Epidermal melanocyte (primary cell): ENCODE data around the gene MYT1.

Experiments used
- DNase-seq: peaks from one replicate; pipeline ENCODE4 v3.0.0; 2011; ENCODE audit warnings: low spot score; ENCODE audit not compliant: insufficient read length

MYT1 gene

DNA sequence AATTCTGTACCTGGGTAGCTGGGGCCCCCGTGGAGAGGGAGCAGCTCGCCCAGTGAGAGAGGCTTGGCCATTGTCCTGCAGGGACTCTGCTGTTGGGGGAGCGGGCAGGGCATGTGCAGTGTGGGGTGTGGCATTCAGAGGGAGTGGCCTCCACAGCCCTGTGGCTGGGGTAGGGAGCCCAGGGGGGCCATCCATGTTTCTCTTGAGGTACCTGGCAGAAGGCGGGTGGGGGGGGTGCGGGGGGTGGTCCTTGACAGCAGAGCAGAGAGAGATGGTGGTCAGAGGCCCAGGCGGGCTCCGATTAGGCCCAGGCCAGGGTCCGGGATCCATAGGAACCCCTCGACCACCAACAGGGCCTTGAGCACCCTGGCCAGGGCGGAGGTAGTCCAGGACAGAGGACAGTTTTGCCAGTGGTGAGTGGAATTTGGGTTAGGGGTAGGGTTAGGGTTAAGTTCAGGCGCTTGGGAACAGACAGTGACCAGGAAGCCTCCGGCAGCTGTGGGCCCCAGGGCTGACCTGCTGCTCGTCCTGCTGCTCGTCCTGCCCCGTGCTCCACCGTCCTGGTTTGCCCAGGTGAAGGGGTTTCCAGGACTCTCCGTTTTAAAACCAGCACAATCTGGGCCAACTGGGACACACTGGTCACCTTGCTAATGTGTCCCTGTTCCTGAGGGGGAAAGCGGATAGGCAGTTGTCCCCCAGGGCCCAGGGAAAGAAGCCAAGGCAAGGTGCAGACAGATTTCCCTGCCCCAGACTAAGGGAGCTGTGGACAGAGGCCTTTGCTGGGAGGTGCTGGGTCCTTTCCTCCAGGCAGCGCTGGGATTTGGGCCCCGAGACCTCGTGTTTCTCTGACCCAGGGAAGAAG, 24.8 kb upstream of the MYT1 start:
- no peak for DNase-seq

DNA sequence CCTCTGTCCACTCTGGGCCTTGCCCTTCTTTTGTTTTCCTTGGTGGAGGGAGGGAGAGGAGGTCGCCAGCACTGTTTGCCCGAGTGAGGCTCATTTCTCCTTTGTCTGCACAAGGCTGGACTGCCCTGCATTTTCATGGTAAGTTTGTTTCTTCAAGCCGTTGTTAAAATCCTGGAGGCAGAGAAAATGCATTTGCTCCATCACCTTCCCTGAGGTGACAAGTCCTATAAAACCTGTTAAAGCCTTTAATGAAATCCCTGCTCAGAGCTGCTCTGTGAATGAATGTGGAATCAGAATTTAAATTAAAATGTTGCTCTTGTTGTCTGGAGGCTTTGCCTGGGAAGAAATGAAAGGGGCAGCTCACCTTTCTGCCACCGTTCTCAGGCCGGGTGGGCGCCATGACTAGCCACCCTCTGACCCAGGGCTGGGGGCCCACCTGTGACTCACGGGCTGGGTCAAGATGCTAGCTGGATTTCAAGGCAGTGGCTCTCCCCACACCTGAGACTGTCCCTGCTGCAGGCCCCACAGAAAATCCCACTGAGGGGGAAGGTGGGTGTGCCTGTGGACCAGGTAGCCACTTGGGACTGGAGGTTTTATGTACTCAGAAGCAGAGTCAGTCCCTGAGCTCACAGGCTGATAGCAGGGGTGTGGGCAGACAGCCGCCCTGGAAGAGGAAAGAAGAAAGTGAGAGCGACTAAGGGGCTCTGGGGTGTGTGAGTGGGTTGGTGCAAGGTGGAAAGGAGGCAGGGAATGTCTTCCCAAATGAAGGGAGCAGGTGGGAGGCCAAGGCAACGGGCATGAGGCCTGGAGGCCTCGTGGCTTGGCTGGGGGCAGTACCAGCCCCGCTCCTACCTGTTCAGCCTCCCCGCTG, 24.0 kb upstream of the MYT1 start:
- DNase-seq = no peak

DNA sequence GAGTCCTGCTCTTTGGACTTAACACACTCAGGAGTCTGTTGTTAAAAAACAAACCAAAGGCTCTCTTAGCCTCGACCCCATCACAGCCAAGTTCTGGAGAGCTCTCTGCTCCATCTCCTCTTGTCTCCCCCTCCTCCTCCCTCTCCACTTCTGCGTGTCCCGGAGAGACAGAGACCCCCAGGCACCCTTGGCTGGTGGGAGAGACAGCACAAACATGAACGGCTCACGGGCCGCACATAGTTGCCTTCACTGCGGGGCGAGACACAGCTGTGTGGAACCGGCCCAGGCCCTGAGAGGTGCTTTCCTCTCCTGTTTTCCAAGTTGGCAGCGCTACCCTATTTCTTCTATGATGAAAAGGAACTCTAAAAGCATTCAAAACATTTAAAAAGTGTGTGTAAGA, 23.3 kb upstream of the MYT1 start:
- DNase-seq = no peak

DNA sequence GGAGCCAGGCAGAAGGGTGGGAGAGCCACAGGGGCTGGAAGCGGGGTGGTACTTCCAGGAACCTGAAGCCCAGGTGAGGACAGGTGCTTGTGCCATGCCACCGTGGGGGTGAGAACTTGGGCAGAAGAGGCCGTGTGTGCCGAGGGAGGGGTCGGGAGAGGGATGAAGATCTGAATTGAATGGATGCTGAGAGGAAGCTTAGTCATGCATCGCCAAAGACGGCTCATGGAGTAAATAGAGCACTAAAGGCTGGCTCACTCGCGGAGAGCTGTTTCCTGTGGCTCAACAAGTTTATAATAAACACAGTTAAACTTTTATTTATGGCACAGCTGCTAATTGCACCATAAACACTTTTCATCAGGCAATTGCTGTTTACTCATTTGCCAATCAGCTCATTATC, 21.7 kb upstream of the MYT1 start:
- DNase-seq = no peak

DNA sequence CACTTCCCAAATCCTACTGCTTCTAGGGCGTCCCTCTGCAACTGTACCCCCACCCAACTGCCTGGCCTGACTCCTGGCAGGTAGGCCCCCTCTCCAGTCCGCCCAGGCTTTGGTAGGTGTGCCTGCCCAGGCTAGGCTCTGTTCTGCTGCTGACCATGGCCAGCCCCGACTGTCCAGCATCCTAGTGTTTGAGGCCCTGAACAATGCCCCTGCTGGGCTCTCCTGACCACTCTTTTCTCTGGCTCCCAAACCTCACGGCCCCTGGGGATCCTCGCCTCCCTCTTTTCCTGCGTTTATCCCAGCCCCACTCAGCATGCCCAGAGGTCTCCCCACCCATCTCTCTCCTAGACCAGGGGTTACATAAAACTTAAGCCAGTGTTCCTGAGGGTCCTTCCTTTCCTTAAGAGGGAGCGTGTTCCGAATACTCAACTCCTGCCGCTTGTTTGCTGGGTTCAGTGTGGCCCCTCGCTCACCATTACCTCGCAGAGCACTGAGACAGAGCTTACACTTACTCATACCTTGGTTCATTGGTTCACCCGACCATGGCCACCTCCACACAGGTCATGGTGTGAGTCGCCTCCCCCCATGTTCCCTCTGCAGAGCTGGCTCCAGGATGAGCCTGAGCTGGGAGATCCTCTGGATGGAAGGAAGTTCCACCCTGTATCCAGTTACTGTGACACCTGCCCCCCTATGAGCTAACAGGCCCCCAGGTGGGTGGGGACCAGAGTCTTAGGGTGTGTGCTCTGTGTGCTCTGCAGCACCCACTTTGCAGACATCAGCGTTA, 21.0 kb upstream of the MYT1 start:
- no peak for DNase-seq

DNA sequence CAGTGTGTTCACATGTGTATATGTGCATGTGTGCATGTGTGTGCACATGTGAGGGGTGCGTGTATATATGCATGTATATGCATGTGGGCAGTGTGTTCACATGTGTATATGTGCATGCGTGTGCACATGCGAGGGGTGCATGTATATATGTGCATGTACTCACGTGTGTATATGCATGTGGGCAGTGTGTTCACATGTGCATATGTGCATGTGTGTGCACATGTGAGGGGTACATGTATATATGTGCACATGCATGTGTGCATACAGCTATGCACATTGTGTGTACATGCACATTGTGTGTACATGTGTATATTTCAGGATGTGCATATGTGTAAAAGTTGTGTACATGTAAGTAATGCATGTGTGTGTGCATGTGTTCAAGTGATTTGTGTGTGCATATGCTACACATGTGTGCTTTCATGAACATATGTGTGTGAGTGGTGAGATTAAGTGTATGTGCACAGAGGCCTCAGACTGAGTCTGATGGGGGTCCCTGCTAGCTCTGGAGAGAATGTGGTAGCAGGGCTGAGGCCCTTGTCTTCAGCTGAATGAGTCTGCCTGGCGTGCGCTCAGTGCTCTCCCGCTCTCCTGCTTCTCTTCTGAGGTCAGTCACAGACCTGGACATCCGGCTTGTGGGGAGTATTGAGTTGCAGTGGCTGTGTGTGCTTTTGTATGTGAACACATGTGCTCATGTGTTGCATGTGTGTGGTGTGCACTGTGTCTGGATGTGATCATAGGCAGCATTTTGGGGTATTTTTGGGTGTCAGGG, 19.9 kb upstream of the MYT1 start:
- no peak for DNase-seq

DNA sequence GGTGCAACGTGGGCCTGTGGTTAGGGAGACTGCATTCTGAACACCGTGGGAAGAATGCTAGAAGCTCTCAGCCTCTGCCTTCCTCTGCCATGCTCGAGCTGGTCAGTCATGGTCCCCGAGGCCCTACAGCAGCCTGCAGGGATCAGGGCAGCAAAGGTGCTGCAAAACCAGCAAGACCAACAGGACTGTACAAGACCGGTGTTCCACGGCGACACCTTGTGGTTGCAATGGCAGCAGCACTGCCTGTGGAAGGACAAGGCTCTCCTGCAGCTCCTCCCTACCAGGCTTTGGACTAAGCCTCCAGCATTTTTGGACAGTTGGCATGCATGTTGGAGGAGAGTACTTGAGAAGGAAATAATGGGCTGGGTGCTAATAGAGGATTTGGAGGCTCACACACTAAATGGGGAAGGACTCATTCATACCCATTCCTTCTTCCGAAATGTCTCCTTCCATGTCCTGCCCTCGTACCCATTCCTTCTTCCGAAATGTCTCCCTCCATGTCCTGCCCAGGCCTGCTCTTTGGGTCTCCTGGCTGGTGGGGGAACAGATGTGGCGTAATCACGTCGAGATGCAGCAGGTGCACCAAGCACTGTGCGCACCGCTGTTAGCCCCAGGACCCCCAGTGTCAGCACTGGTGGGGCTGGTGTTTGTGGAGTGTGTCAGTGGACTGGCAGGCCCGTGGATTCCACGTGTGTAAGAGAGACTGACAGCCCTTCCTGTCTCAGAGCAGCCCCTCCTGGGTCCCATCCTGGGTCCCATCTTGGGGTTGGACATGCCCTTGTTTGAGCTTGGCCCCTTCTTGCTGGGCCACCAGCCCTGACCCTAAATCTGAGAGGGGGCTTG, 18.6 kb upstream of the MYT1 start:
- no peak for DNase-seq

DNA sequence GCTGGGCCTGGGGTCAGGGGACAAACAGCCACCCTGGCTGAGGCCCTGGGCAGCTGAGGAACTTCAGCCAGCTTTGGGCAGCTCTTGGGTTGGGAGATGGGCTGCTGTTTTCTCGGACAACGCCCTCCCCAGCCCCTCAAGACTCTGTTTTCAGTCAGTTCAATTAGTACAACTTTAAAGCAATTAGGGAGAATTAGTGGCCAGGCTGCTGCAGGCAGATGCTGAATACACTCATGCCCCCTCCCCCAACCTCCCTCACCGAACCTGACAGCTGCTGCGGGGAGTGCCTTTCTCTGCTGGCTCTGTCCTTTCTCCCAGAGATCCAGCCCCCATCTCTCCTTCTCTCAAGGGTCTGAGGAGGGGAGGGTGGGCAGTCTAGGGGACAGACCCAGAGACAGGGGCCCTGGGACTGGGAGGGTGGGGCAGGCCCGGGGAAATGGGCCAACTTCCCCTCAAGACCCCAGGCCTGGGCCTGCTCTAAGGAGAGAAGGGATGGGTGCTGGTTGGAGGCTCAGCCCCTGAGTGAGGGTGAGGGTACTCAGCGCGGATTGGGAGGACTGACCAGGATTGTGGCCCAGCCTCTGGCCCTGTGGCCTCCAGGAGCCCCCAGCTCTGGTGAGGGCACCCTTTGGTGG, 17.8 kb upstream of the MYT1 start:
- DNase-seq = no peak

DNA sequence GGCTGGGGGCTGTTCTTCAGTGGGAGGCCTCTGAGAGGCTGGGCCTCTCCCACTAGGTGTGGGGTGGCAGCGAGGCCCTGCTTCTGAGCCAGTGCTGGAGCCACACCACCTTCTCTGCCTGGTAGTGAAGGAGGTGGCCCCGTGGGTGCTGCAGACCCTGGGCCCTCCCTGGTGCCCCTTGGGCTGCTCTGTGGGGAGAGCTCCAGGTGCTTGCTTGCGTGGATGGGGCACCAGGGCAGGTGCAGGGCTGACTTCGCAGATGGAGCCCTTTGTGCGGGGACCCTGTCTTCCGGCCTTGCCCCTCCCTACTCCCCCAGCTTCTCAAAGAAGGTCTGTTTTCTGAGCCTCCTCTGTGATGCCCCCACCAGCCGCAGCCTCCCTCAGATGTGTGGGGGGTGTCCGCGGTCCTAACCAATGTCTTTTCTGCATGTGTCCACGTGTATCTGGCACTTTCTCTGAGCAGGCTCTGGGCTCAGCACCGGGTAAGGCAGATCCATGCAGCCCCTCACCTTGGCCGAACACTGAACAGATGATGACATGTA, 17.2 kb upstream of the MYT1 start:
- DNase-seq = no peak

DNA sequence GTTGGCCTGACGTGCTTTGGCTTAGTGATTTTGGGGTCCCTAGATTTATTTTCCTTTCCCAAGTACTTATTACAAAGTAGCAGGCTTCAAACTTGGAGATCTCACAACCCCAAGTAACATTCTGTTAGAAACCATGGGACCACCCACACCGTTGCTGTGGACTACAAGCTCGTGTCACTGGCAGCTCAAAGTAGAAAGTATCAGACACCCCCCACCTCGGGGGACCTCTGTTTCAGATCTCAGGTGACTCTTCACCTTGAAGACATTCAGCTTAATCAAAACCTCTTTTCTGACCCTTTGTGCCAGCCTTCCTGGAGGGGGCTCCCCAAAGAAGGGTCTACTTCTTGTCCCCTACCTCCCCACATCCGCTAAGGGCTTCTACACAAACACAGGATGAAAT, 15.7 kb upstream of the MYT1 start:
- DNase-seq = no peak

DNA sequence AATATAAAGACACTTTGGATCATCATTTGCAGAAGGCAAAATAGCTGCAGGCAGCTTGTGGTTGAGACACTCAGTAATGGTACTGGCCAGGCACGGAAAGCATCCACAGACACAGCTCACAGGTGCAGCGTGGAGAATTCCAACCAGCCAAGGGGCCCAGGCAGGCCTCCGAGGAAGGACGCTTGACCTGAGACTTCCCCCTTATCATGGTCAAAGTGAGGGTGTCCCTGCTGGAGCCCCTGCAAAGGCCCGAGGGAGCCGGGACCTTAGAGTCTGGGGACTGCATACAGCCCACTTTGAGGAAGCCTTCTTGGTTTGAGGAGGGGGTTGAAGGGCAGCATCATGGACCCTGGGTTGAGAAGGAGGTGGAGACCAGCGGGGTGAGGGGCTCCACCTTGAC, 15.1 kb upstream of the MYT1 start:
- no peak for DNase-seq

DNA sequence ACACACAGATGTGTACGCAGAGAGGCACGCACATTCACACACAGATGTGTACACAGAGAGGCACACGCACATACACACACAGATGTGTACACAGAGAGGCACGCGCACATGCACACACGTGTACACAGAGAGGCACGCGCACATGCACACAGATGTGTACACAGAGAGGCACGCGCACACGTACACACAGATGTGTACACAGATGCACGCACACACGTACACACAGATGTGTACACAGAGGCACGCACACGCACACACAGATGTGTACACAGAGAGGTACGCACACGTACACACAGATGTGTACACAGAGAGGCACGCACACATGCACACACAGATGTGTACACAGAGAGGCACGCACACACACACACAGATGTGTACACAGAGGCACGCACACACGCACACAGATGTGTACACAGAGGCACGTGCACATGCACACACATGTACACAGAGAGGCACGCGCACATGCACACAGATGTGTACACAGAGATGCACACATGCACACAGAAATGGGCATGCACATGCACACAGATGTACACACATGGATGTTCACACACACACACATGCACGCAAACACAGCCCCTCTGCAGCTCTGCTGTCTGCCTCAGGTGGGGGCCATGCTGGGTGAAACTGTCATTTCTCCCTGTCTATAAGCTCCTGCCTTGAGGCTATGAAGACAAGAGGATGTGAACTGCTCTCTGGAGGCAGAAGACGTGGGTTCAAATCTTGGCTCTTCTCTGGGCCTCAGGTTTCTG, 14.3 kb upstream of the MYT1 start:
- no peak for DNase-seq

DNA sequence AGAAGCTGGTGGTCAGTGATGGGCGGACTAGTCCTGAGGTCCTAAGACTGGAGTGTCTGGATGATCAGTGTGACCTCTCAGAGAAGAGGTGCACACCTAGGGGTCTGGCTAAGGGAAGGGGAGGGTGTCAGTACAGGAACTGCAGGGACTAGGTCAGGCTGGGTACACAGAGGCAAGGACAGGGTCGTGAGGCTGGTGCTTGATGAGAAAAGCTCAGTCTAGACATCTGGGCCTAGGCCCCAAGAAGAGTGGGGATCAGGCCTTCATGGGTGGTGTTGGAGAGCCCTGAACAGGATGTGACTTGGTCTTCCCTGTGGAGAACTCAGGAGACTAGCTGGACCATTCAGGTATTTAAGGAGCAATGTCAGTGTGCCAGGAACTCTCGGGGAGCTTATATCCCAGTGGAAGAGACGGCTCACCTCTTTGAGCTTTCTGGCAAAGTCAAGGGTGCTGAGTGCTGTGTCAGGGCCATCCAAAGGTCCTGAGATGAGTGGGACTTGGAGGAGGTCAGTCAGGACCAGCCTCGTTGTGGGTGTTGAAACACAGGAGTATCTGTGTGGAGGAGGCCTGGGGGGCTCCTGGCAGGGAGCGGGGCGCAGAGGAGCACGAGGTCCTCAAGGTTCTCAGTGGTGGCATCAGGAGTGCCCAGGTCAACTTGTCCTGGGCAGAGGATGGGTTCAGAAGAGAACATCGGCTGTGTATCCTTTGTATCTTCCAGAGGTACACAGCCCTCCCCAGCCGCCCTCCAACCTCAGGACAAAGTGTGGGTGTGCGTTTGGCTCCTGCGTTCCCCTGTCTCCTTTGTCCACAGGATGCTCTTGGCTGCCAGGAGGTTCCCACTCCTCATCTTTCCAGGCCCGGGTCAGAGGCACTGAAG, 13.3 kb upstream of the MYT1 start:
- no peak for DNase-seq

DNA sequence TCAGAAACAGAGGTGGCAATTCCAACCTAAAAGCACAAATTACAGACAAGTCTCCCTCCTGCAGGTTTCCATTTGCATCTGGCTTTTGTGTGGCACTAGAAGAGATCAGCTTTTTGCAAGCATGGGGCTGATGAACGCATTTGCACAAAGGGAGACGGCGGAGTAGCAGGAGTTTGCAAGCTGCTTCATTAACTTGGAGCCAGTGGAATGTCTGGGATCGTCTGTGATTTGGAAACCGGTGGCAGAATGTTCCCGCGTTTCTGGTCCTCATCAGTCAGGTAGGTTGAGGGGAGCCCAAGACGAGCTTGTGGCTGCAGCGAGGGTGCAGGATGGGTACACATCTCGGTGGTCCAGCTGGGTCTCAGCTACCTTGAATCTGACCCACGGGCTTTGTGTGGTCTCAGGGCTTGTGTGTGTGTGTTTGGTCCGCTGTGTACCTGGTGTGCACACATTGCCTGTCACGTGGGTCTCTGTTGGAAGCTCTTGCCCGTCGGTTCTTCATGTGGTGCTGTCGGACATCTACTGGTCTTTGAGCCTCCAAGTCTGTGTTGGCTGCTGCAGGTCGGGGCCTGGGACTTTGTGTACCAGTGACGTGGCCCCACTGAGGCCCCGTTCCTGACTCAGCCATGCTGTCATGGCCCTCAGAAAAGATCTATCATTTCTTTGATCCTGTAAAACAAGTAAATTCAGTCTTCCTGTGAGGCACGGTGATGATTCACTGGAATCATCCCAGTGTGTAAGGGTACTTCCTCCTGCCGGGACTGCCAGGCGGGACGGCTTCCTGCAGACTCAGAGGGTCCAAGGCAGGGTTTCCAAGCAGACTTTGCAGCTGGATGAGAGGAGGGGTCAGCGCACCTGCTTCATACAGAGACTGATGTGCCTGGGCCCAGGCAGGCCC, 12.4 kb upstream of the MYT1 start:
- DNase-seq = no peak

DNA sequence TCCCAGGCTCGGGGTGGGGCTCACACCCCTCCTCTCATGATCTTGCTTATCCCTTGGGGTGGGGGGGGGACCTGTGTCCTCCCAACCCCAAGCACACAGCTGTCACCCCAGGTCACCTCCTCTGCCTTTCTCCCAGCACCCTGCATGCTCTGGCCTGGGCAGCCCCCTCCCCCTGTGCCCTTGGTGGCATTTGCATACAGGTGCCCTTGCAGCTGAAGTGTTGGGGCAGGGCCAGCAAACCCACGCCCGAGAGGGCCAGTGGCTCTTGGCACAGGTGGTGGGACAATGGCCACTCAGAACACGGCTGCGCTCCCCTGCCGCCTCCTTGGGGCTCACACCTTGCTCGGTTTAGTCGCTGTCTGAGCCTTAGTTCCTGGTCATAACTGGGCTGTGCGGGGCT, 11.3 kb upstream of the MYT1 start:
- DNase-seq = no peak

DNA sequence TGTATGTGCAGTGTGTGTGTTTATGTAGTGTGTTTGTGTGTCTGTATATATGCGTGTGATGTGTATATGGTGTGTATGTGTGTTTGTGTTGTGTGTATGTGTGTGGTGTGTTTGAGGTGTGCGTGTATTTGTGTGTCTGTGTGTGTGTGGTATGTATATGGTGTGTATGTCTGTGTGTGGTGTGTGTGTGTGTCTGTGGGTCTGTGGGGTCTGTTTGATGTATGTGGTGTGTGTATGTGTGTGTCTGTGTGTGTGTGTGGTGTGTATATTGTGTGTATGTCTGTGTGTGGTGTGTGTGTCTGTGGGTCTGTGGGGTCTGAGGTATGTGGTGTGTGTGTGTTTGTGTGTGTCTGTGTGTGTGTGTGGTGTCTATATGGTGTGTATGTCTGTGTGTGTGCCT, 10.8 kb upstream of the MYT1 start:
- DNase-seq = no peak
